22Rv1 (cell line): ENCODE measurements around the gene CDHR4.

Experiments
- CTCF ChIP-seq: fragments of 450-650 bp; IDR thresholded peaks from 2 replicates; pipeline ENCODE4 v1.5.1; 2017; ENCODE audit warnings: mild to moderate bottlenecking
- ZFX ChIP-seq: fragments of 450-650 bp; IDR thresholded peaks from 2 replicates; pipeline ENCODE4 v1.6.1; 2017; ENCODE audit warnings: antibody characterized with exemption, borderline replicate concordance

GRCh38 chr3:49769286-49769915 lies 30.3 kb downstream of the CDHR4 start:
- TF ChIP-seq CTCF (no peak), ZFX (no peak)
